A549 treated with ZK216348 at 1 μM for 4 hours (cell line): Measurements from ENCODE around the gene LCE3E. TPM values are rescaled to one million over a fixed set of nuclear protein-coding genes. Genes with fewer than 3 reads are reported as not detected.

Experiments
- total RNA-seq: library from RNA; stranded (reverse); fragments of 200-300 nt; extraction: Qiagen RNA extraction; gene quantifications from 5 replicates; pipeline ENCODE4 v1.2.3, GENCODE V29; 2022; ENCODE audit warnings: low read depth

The LCE3E gene
- 0.27 to 0.31 TPM in 2 of 5 replicates, not detected in the others for total RNA-seq

GRCh38 chr1:152566681-152567080, at the start of gene LCE3E:
LCE3E (minus strand) TSS chr1:152566780; CDS start chr1:152566208, 572 bp downstream.

GRCh38 chr1:152613511-152613910, 46.9 kb upstream of the LCE3E start, which contains the start of gene LCE3B:
LCE3B (plus strand) TSS chr1:152613811; CDS start chr1:152613811, 0 bp downstream.

GRCh38 chr1:152599934-152600333, 33.4 kb upstream of the LCE3E start, which contains the start of gene LCE3C:
LCE3C (plus strand) TSS chr1:152600234; CDS start chr1:152600732, 498 bp downstream.

GRCh38 chr1:152580433-152580832, 13.9 kb upstream of the LCE3E start, which contains the start of gene LCE3D:
LCE3D (minus strand) TSS chr1:152580516; CDS start chr1:152579936, 580 bp downstream.

Other genes with a start within 250 kb of the LCE3E start
- gene FLG, start 241.5 kb downstream of the LCE3E start, total RNA-seq, result 0.01 to 0.02 TPM in 2 of 5 replicates, not detected in the others
- gene FLG2, start 206.8 kb downstream of the LCE3E start, total RNA-seq, result not detected in 5 replicates
- gene CRNN, start 152.5 kb downstream of the LCE3E start, total RNA-seq, result not detected in 5 replicates
- not detected in 5 replicates for gene LCE5A, start 56.0 kb downstream of the LCE3E start, total RNA-seq
- gene CRCT1, start 52.3 kb downstream of the LCE3E start, total RNA-seq, result 0.42 to 0.83 TPM (median 0.60 TPM) in 3 of 5 replicates, not detected in the others
- 0.82 to 1.8 TPM (median 1.3 TPM) in 5 replicates for gene LCE3D, start 13.7 kb upstream of the LCE3E start, total RNA-seq
- not detected in 5 replicates for gene LCE3C, start 33.5 kb upstream of the LCE3E start, total RNA-seq
- gene LCE3B, start 47.0 kb upstream of the LCE3E start, total RNA-seq, result not detected in 5 replicates
- gene LCE3A, start 56.3 kb upstream of the LCE3E start, total RNA-seq, result not detected in 5 replicates
- not detected in 5 replicates for gene LCE2D, start 96.6 kb upstream of the LCE3E start, total RNA-seq
- not detected in 5 replicates for gene LCE2C, start 108.5 kb upstream of the LCE3E start, total RNA-seq
- gene LCE2B, start 119.3 kb upstream of the LCE3E start, total RNA-seq, result not detected in 5 replicates
- gene LCE2A, start 131.6 kb upstream of the LCE3E start, total RNA-seq, result not detected in 5 replicates
- gene LCE4A, start 141.4 kb upstream of the LCE3E start, total RNA-seq, result not detected in 5 replicates
- gene KPRP, start 191.2 kb upstream of the LCE3E start, total RNA-seq, result not detected in 5 replicates
- not detected in 5 replicates for gene LCE1F, start 208.4 kb upstream of the LCE3E start, total RNA-seq
- not detected in 5 replicates for gene LCE1E, start 219.5 kb upstream of the LCE3E start, total RNA-seq
- not detected in 5 replicates for gene LCE1D, start 229.9 kb upstream of the LCE3E start, total RNA-seq
- gene LCE1C, start 239.9 kb upstream of the LCE3E start, total RNA-seq, result not detected in 5 replicates
- gene LCE1B, start 245.2 kb upstream of the LCE3E start, total RNA-seq, result not detected in 5 replicates